ENCODE data around the gene JAK1. TPM values are rescaled to one million over a fixed set of nuclear protein-coding genes. Genes with fewer than 3 reads are reported as not detected.

The JAK1 gene
- total and polyA plus RNA-seq, 2 donors (not counting 3 experiments of a cell fraction or from before 2014, with no cell fraction given): 68.8 to 177 TPM

DNA sequence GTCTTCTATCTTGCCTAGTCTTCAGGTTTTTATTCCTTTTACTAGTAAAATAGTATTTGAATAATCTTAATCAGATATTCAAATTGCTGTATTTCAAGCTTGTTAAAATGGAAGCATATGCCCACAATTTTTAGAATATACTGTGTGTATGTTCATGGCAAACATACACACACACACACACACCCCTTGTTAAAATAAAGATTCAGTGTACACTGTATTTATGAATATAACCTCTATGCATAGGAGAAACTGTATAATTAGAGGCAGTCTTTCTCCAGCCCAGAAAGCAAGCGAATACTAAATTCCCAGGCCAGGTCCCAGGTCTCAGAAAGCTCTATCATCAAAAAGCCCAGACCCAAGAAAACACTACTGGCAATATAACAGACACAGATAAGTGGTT is 57.8 kb downstream of the JAK1 start:
- no peak overlapping the region for H3K4me3 ChIP-seq (replicated peaks in 1 of 3; ENCODE audit: insufficient read depth in 1 of 3, low read depth in 1 of 3, low read length in 3 of 3)
- H3K36me3 ChIP-seq (ENCODE audit: control insufficient read depth in 2 of 2, extremely low read depth in 1 of 2, insufficient read depth in 2 of 2, low read length in 2 of 2): no peaks in the 10 kb centered on the region
- no peak overlapping the region for H3K4me2 ChIP-seq (ENCODE audit: insufficient read depth, low read length)
- H3K9ac ChIP-seq (replicated peaks; ENCODE audit: extremely low read depth, insufficient read depth, low read length): no peak overlapping the region
- CTCF ChIA-PET: interaction anchor here (1.2 to 2.2 kb wide), 5 partner anchors 11 to 54 kb away, joined by 4 to 9 read pairs (median 5); no protein-coding TSS in a partner anchor
- TF ChIP-seq, protein P1, sequence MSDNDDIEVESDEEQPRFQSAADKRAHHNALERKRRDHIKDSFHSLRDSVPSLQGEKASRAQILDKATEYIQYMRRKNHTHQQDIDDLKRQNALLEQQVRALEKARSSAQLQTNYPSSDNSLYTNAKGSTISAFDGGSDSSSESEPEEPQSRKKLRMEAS (IDR thresholded peaks at IDR 0.05; ENCODE audit: insufficient read depth, insufficient read length): no peak
- TF ChIP-seq MYC (IDR thresholded peaks at IDR 0.05; ENCODE audit: low read depth, low read length) (no peak), GATA2 (IDR thresholded peaks at IDR 0.05; ENCODE audit: insufficient read depth, insufficient read length, low read depth, low read length) (no peak), JUN (IDR thresholded peaks at IDR 0.05; ENCODE audit: borderline replicate concordance, insufficient read depth, insufficient read length, low read depth) (no peak), POLR2A (IDR thresholded peaks at IDR 0.05; ENCODE audit: low read depth, low read length) (no peak), EZH2 (IDR thresholded peaks at IDR 0.05; ENCODE audit: borderline replicate concordance, low read depth, low read length, severe bottlenecking) (no peak), POLR2AphosphoS5 (IDR thresholded peaks at IDR 0.05; ENCODE audit: insufficient read depth, low read depth, low read length) (no peak), FOS (IDR thresholded peaks at IDR 0.05; ENCODE audit: borderline replicate concordance, insufficient read depth, low read length) (no peak)
- TF ChIP-seq, protein P2, sequence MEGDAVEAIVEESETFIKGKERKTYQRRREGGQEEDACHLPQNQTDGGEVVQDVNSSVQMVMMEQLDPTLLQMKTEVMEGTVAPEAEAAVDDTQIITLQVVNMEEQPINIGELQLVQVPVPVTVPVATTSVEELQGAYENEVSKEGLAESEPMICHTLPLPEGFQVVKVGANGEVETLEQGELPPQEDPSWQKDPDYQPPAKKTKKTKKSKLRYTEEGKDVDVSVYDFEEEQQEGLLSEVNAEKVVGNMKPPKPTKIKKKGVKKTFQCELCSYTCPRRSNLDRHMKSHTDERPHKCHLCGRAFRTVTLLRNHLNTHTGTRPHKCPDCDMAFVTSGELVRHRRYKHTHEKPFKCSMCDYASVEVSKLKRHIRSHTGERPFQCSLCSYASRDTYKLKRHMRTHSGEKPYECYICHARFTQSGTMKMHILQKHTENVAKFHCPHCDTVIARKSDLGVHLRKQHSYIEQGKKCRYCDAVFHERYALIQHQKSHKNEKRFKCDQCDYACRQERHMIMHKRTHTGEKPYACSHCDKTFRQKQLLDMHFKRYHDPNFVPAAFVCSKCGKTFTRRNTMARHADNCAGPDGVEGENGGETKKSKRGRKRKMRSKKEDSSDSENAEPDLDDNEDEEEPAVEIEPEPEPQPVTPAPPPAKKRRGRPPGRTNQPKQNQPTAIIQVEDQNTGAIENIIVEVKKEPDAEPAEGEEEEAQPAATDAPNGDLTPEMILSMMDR (IDR thresholded peaks at IDR 0.05; ENCODE audit: extremely low read depth in 1 of 2, insufficient read depth in 1 of 2, low read depth in 1 of 2, low read length in 2 of 2): no peak
- H3K79me2 ChIP-seq (ENCODE audit: control insufficient read depth, insufficient read depth, low read length): peaks cover 97% of the 10 kb centered on the region
- H4K20me1 ChIP-seq (replicated peaks; ENCODE audit: control insufficient read depth, extremely low read depth, insufficient read depth, low read length): peaks cover 7% of the 10 kb centered on the region
- FAIRE-seq (no peak), DNase-seq (ENCODE audit: low read depth, low spot score) (no peak)
- H3K9me3 ChIP-seq (replicated peaks; ENCODE audit: control insufficient read depth, insufficient read depth, low read length): no peaks in the 10 kb centered on the region
- no peak overlapping the region for H2AFZ ChIP-seq (ENCODE audit: low read depth, low read length)
- intact Hi-C loops (cut with micrococcal nuclease) (no loop called here), dilution Hi-C loops (cut with MboI; ENCODE audit: extremely low pct_ligation_motif_present, low sequenced_read_pairs) (no loop called here)
- peaks cover 9% of the 10 kb centered on the region for H3K4me1 ChIP-seq (ENCODE audit: control insufficient read depth, extremely low read depth, insufficient read depth, low read length)
- BruUV-seq (replicated peaks): no TSS peak
- no peak overlapping the region for H3K27ac ChIP-seq (ENCODE audit: insufficient read depth, low read depth, low read length)
- no peaks in the 10 kb centered on the region for H3K9me1 ChIP-seq (replicated peaks; ENCODE audit: control insufficient read depth, extremely low read depth, insufficient read depth, low read length)
- POLR2A ChIA-PET: interaction anchor here (1.4 kb wide), 1 partner anchor 11 kb away, joined by 3 read pairs; no protein-coding TSS in a partner anchor
- H3K27me3 ChIP-seq (ENCODE audit: control insufficient read depth in 2 of 2, insufficient read depth in 2 of 2, low read length in 2 of 2): no peaks in the 10 kb centered on the region

All from endothelial cell of umbilical vein (primary cell).